Endothelial cell of hepatic sinusoid (primary cell): ENCODE data around the gene RRP15.

ENCODE experiments used
- in situ Hi-C: cut with HindIII; loops from 2 replicates; pipeline ENCODE4 v1.10.0; 2017; ENCODE audit warnings: low sequenced_read_pairs

RRP15 gene, protein sequence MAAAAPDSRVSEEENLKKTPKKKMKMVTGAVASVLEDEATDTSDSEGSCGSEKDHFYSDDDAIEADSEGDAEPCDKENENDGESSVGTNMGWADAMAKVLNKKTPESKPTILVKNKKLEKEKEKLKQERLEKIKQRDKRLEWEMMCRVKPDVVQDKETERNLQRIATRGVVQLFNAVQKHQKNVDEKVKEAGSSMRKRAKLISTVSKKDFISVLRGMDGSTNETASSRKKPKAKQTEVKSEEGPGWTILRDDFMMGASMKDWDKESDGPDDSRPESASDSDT

GRCh38 chr1:218284917-218285635 is at the start of gene RRP15:
TSS of gene RRP15 (plus strand) at chr1:218285293. CDS start at chr1:218285317, 24 bp downstream.
- in situ Hi-C loops, result no loop called here

- in situ Hi-C loops, result no loop called here
These were observed 42.9 kb upstream of the RRP15 start for GRCh38 chr1:218242171-218242570.

DNA sequence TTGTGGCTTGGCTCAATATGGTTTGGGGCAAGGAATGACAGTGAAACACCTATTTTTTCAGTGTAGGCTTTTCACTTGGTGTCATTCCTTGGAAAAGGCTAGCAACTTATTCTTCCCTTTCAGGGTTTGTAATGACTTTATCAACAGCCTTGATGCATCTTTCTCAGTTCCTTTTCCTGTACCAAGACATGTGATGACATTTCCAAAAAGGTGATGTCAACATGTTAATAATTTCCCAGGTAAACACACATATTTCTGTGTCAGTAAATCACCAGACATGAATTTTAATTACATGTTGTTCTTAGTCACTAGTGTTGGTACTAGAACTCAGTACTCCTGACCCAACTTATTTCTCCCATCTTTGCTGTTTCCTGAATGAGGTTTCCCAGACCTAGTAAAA is 37.8 kb upstream of the RRP15 start:
- in situ Hi-C loops, result no loop called here

GRCh38 chr1:218249338-218250140 is 35.6 kb upstream of the RRP15 start:
- in situ Hi-C loops, result no loop called here

DNA sequence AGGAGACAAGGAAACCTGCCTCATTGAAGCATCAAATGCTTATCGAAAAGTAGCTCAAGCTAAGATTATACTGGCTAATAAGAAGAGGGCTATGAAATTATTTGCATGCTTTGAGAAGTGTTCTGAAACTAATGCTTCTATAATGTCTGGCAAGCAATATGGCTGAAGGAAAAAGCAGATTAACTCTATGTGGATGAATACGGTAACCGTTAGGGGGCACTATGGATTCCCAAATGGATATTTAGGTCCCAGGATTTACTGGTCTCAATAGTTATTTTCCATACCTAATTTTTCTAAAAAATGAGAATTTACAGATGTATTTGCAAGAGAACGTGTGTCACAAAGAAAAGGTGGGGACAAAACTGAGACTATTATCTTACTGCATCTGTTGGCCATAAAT is 34.6 kb upstream of the RRP15 start:
- in situ Hi-C loops, result no loop called here

- in situ Hi-C loops, result no loop called here
These were observed 30.7 kb upstream of the RRP15 start for GRCh38 chr1:218254296-218254946.

GRCh38 chr1:218255090-218255489 is 30.0 kb upstream of the RRP15 start:
- in situ Hi-C loops, result no loop called here

DNA sequence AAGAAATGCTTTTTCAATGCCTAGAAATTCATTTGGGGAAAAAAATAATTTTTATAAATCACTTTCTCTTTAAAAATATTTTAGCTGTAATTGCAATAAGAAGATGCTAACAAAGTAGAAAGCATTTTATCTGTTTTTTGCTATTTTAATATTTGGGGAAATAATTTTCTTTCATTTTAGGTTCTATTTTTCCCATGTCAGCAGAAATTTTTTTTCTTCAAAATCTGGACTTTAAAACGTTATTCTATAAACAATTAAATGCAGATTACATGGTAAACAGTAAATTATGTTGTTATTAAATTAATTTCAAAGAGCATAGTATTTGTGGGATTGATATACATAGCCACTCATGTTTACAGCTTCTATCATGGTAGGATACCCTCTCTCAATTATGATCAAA is 27.7 kb upstream of the RRP15 start:
- in situ Hi-C loops, result no loop called here

- in situ Hi-C loops, result no loop called here
These were observed 27.1 kb upstream of the RRP15 start for GRCh38 chr1:218257971-218258370.

GRCh38 chr1:218259339-218259738 is 25.8 kb upstream of the RRP15 start:
- in situ Hi-C loops, result no loop called here

- in situ Hi-C loops, result no loop called here
These were observed 25.3 kb upstream of the RRP15 start for GRCh38 chr1:218259800-218260199.

DNA sequence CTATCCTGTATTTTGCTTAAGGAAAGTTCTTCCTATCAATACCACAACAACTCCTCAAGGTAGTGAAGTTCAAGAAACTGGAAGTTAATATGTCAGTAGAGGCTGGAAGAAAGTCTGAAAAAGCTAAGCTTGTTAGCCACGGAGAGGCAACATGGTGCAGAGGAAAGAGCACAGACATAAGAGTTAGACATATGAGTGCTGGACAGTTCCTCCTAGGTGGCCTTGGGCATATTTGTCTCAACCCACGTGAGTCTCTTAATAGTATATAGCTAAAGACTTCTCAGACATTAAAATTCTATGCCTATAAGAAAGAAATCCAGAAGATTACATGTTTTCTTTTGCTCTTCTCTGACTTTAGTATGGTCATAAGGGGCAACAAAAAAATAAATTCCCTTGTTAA is 22.8 kb upstream of the RRP15 start:
- in situ Hi-C loops, result no loop called here

GRCh38 chr1:218266356-218266755 is 18.7 kb upstream of the RRP15 start:
- in situ Hi-C loops, result no loop called here

DNA sequence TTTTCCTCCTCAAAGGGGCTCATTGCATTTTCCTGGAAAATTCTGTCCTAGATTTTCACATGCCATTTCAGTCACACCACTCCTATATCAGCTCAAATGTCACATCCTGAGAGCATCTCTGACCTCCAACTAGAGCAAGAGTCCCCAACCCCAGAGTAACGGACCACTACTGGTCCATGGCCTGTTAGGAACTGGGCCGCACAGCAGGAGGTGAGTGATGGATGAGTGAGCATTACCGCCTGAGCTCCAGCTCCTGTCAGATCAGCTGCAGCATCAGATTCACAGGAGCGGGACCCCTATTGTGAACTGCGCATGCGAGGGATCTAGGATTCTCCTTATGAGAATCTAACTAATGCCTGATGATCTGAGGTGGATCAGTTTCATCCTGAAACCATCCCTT is 12.7 kb upstream of the RRP15 start:
- in situ Hi-C loops, result no loop called here

- in situ Hi-C loops, result no loop called here
These were observed 11.2 kb upstream of the RRP15 start for GRCh38 chr1:218273762-218274479.

- in situ Hi-C loops, result no loop called here
These were observed 10.6 kb upstream of the RRP15 start for GRCh38 chr1:218274511-218274910.

- in situ Hi-C loops, result no loop called here
These were observed 9.3 kb upstream of the RRP15 start for GRCh38 chr1:218275823-218276222.

DNA sequence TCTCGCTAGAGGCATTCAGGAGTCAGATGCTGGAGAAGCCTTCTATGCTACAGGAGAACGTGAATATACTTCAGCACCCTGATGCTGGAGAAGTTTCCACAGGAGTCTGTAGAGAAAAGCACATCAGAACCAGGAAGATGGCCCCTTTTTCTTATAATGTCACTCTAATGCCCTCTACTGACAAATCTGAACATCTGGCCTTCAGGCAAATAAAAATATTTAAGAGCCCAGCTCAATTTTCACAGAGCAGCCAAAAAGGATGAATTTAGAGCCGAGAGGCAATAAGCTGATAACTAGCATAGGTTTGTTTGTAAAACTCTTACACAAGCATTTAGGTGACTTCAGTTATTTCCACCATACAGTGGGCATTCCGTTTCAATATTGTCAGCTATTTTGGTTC is 3.8 kb upstream of the RRP15 start:
- in situ Hi-C loops, result no loop called here

GRCh38 chr1:218284377-218284916 is 646 bp upstream of the RRP15 start:
- in situ Hi-C loops, result no loop called here

- in situ Hi-C loops, result no loop called here
These were observed 7.4 kb downstream of the RRP15 start for GRCh38 chr1:218292515-218292914.
